H9 (cell line): ENCODE measurements around the gene RFT1. TPM values are rescaled to one million over a fixed set of nuclear protein-coding genes. Genes with fewer than 3 reads are reported as not detected.

Experiments used
- DNase-seq: peaks from one replicate; pipeline ENCODE4 v3.0.0-alpha.2; 2017
- H2AFZ ChIP-seq: one replicate; pipeline ENCODE4 v1.6.1; 2013; ENCODE audit warnings: mild to moderate bottlenecking, low read length, control low read depth, moderate library complexity
- H2AK5ac ChIP-seq: 2 replicates; pipeline ENCODE4 v1.6.1; 2013; ENCODE audit warnings: low read length, control low read depth, mixed read lengths; ENCODE audit not compliant: insufficient read length
- H2BK120ac ChIP-seq: one replicate; pipeline ENCODE4 v1.6.1; 2013; ENCODE audit warnings: low read depth, mild to moderate bottlenecking, low read length, control low read depth, inconsistent platforms; ENCODE audit not compliant: poor library complexity, severe bottlenecking
- H2BK12ac ChIP-seq: 2 replicates; pipeline ENCODE4 v1.6.1; 2013; ENCODE audit warnings: low read length, control low read depth, mixed read lengths, low read depth; ENCODE audit not compliant: insufficient read length
- H2BK15ac ChIP-seq: 2 replicates; pipeline ENCODE4 v1.6.1; 2013; ENCODE audit warnings: low read depth, low read length, control low read depth
- H2BK20ac ChIP-seq: one replicate; pipeline ENCODE4 v1.6.1; 2013; ENCODE audit warnings: low read depth, mild to moderate bottlenecking, low read length, control low read depth, inconsistent platforms; ENCODE audit not compliant: poor library complexity, severe bottlenecking
- H2BK5ac ChIP-seq: 2 replicates; pipeline ENCODE4 v1.6.1; 2013; ENCODE audit warnings: low read length, control low read depth, mixed read lengths; ENCODE audit not compliant: insufficient read length
- H3K14ac ChIP-seq: 2 replicates; pipeline ENCODE4 v1.6.1; 2013; ENCODE audit warnings: low read length, control low read depth; ENCODE audit not compliant: insufficient read depth
- H3K18ac ChIP-seq: 2 replicates; pipeline ENCODE4 v1.6.1; 2013; ENCODE audit warnings: low read depth, mild to moderate bottlenecking, mixed read lengths, low read length, control low read depth; ENCODE audit not compliant: insufficient read length
- H3K23ac ChIP-seq: 2 replicates; pipeline ENCODE4 v1.6.1; 2013; ENCODE audit warnings: low read length, control low read depth, mixed read lengths, low read depth; ENCODE audit not compliant: insufficient read length
- H3K23me2 ChIP-seq: 2 replicates; pipeline ENCODE4 v1.6.1; 2013; ENCODE audit warnings: low read depth, mild to moderate bottlenecking, mixed read lengths, low read length, control low read depth; ENCODE audit not compliant: insufficient read length, poor library complexity, severe bottlenecking
- H3K27ac ChIP-seq: 2 replicates; pipeline ENCODE4 v1.5.1; 2013; ENCODE audit warnings: low read length, control low read depth, mixed read lengths, low read depth; ENCODE audit not compliant: insufficient read length
- H3K27me3 ChIP-seq: 2 replicates; pipeline ENCODE4 v1.6.1; 2013; ENCODE audit warnings: low read length, control low read depth, inconsistent platforms; ENCODE audit not compliant: insufficient read depth
- H3K4ac ChIP-seq: 2 replicates; pipeline ENCODE4 v1.6.1; 2013; ENCODE audit warnings: low read depth, mild to moderate bottlenecking, control low read depth, inconsistent platforms, low read length, moderate library complexity
- H3K4me1 ChIP-seq: 2 replicates; pipeline ENCODE4 v1.6.1; 2013; ENCODE audit warnings: low read length, control low read depth, inconsistent platforms; ENCODE audit not compliant: insufficient read depth
- H3K4me2 ChIP-seq: 2 replicates; pipeline ENCODE4 v1.6.1; 2013; ENCODE audit warnings: low read length, control low read depth, mixed read lengths; ENCODE audit not compliant: insufficient read length, insufficient read depth
- H3K56ac ChIP-seq: 2 replicates; pipeline ENCODE4 v1.6.1; 2013; ENCODE audit warnings: low read depth, mild to moderate bottlenecking, mixed read lengths, low read length, control low read depth; ENCODE audit not compliant: insufficient read length
- H3K79me1 ChIP-seq: 2 replicates; pipeline ENCODE4 v1.6.1; 2013; ENCODE audit warnings: low read depth, mild to moderate bottlenecking, moderate library complexity, low read length, control low read depth, inconsistent platforms; ENCODE audit not compliant: insufficient read depth, poor library complexity, severe bottlenecking
- H3K79me2 ChIP-seq: 2 replicates; pipeline ENCODE4 v1.6.1; 2013; ENCODE audit warnings: low read length, control low read depth, inconsistent platforms; ENCODE audit not compliant: insufficient read depth
- H3K9ac ChIP-seq: 2 replicates; pipeline ENCODE4 v1.6.1; 2013; ENCODE audit warnings: low read length, control low read depth, mixed read lengths; ENCODE audit not compliant: insufficient read length; ENCODE audit errors: extremely low read depth
- H3K9me3 ChIP-seq: one replicate; pipeline ENCODE4 v1.6.1; 2013; ENCODE audit warnings: low read depth, low read length, inconsistent platforms; ENCODE audit not compliant: control insufficient read depth
- H3T11ph ChIP-seq: one replicate; pipeline ENCODE4 v1.6.1; 2013; ENCODE audit warnings: mild to moderate bottlenecking, low read length, control low read depth, inconsistent platforms
- H4K20me1 ChIP-seq: one replicate; pipeline ENCODE4 v1.6.1; 2013; ENCODE audit not compliant: control insufficient read depth, insufficient read length, insufficient read depth
- H4K5ac ChIP-seq: 2 replicates; pipeline ENCODE4 v1.6.1; 2013; ENCODE audit warnings: low read depth, mild to moderate bottlenecking, mixed read lengths, low read length, control low read depth; ENCODE audit not compliant: insufficient read length
- H4K8ac ChIP-seq: replicated peaks from 2 replicates; pipeline ENCODE4 v1.6.1; 2013; ENCODE audit warnings: low read length, control low read depth, mixed read lengths, low read depth; ENCODE audit not compliant: insufficient read length
- H4K91ac ChIP-seq: 2 replicates; pipeline ENCODE4 v1.6.1; 2013; ENCODE audit warnings: low read depth, mild to moderate bottlenecking, moderate library complexity, mixed read lengths, low read length, control low read depth; ENCODE audit not compliant: insufficient read length
- H3K27ac Mint-ChIP-seq, 3 experiments: 2 replicates in 2 of 3; 3 replicates in 1 of 3; pipeline ENCODE4 v1.8.0; 2020 to 2021; ENCODE audit warnings: mixed read lengths in 3 of 3, mild to moderate bottlenecking in 1 of 3, moderate library complexity in 1 of 3
- H3K27me3 Mint-ChIP-seq: 2 replicates; pipeline ENCODE4 v1.8.0; 2021; ENCODE audit warnings: low read depth, mild to moderate bottlenecking, moderate library complexity, mixed read lengths
- H3K36me3 Mint-ChIP-seq, 3 experiments: 2 replicates in 2 of 3; 3 replicates in 1 of 3; pipeline ENCODE4 v1.8.0; 2020 to 2021; ENCODE audit warnings: low read depth in 3 of 3, mixed read lengths in 3 of 3; ENCODE audit not compliant: insufficient read depth in 1 of 3
- H3K4me1 Mint-ChIP-seq, 2 experiments: 2 replicates each; pipeline ENCODE4 v1.8.0; 2020; ENCODE audit warnings: mixed read lengths in 2 of 2
- H3K4me3 Mint-ChIP-seq, 2 experiments: 2 replicates in 1 of 2; 3 replicates in 1 of 2; pipeline ENCODE4 v1.8.0; 2020 to 2021; ENCODE audit warnings: mild to moderate bottlenecking in 2 of 2, mixed read lengths in 2 of 2, moderate library complexity in 1 of 2
- H3K9me3 Mint-ChIP-seq, 2 experiments: 2 replicates in 1 of 2; 3 replicates in 1 of 2; pipeline ENCODE4 v1.8.0; 2020; ENCODE audit warnings: mild to moderate bottlenecking in 2 of 2, mixed read lengths in 2 of 2, moderate library complexity in 1 of 2
- CTCF ChIP-seq: fragments of 200-600 bp; sonication (generic); conservative IDR thresholded peaks from 3 replicates; pipeline ENCODE4 v1.8.0; 2021; ENCODE audit warnings: antibody characterized with exemption, mild to moderate bottlenecking
- WGBS: extraction: QIAGEN DNeasy Blood & Tissue Kit; methylation state at CpG from one replicate; pipeline ENCODE4 v1.1.7; 2013; ENCODE audit warnings: missing lambda C conversion rate, low lambda C conversion rate, mixed read lengths; ENCODE audit not compliant: insufficient read length; ENCODE audit errors: extremely low coverage; 5-methylcytosine and 5-hydroxymethylcytosine counted together
- total RNA-seq: library from RNA; stranded (reverse); gene quantifications from 2 replicates; pipeline ENCODE4 v1.2.1, GENCODE V29; 2021

RFT1 gene
- total RNA-seq, 1 experiment from 2014 or later = 24.1 TPM

GRCh38 chr3:53147151-53147902 lies 17.1 kb upstream of the RFT1 start:
- Histone ChIP-seq H3T11ph (no peak overlapping the region), H3K23ac (no peak overlapping the region), H2BK20ac (no peak overlapping the region), H4K8ac (no peak overlapping the region), H3K79me1 (no peaks in the 10 kb centered on the region), H3K56ac (no peak overlapping the region), H2AK5ac (no peak overlapping the region), H3K9ac (no peak overlapping the region), H3K4me2 (no peak overlapping the region), H3K27ac (no peak overlapping the region), H4K91ac (no peak overlapping the region), H3K14ac (no peak overlapping the region), H3K79me2 (no peaks in the 10 kb centered on the region), H3K27me3 (no peaks in the 10 kb centered on the region), H2BK12ac (no peak overlapping the region), H2BK15ac (no peak overlapping the region), H2AFZ (no peak overlapping the region), H4K20me1 (no peaks in the 10 kb centered on the region), H3K4me1 (no peaks in the 10 kb centered on the region), H3K18ac (no peak overlapping the region), H2BK5ac (no peak overlapping the region), H4K5ac (no peak overlapping the region), H3K23me2 (no peaks in the 10 kb centered on the region), H2BK120ac (no peak overlapping the region), H3K9me3 (no peaks in the 10 kb centered on the region), H3K4ac (no peak overlapping the region)
- no peak overlapping the region for H3K4me3 Mint-ChIP-seq
- H3K27ac Mint-ChIP-seq = peak overlapping the region in 1 of 3 experiments; percentile 12; a peak in 1 of 7 replicates
- TF ChIP-seq CTCF = no peak
- H3K4me1 Mint-ChIP-seq = peaks cover 2 to 4% of the 10 kb centered on the region in 2 experiments
- no peaks in the 10 kb centered on the region for H3K9me3 Mint-ChIP-seq
- no peak for DNase-seq
- WGBS = no CpG with 5 or more reads among the region's 11 CpGs
- peaks cover 3% of the 10 kb centered on the region; the same call in 1 of the 2 replicates for H3K27me3 Mint-ChIP-seq
- H3K36me3 Mint-ChIP-seq = no peaks in the 10 kb centered on the region
